Right lobe of liver (tissue), 6 donors: ENCODE measurements around the gene TNFAIP8. TPM values are rescaled to one million over a fixed set of nuclear protein-coding genes. Genes with fewer than 3 reads are reported as not detected.

Experiments used
- ATAC-seq, 4 donors: fragments of 200-7000 bp; cut with Tn5 transposase; one replicate each; pipeline ENCODE4 v1.9.1; 2020; ENCODE audit warnings: mild to moderate bottlenecking in 4 of 4, moderate library complexity in 4 of 4
- DNase-seq, 3 donors: peaks; one replicate each; pipeline ENCODE4 v3.0.0-alpha.2; 2020
- H3K27ac ChIP-seq, 3 donors: fragments of 200-600 bp; one replicate each; pipeline ENCODE4 v1.8.0; 2022
- H3K27me3 ChIP-seq, 2 donors: fragments of 200-600 bp; one replicate each; pipeline ENCODE4 v1.8.0; 2022
- H3K36me3 ChIP-seq, 4 donors: fragments of 200-600 bp; sonication (generic) in 1 of 4; one replicate each; pipeline versions ENCODE4 v1.5.1 to v1.8.0; 2017 to 2022; ENCODE audit warnings: control low read depth in 1 of 4
- H3K4me1 ChIP-seq, 4 donors: fragments of 200-600 bp; sonication (generic) in 1 of 4; one replicate each; pipeline versions ENCODE4 v1.5.1 to v1.8.0; 2017 to 2022; ENCODE audit warnings: control low read depth in 1 of 4
- H3K4me3 ChIP-seq, 3 donors: fragments of 200-600 bp; one replicate each; pipeline ENCODE4 v1.8.0; 2022
- H3K9me3 ChIP-seq, 4 donors: fragments of 200-600 bp; sonication (generic) in 1 of 4; one replicate each; pipeline versions ENCODE4 v1.5.1 to v1.8.0; 2017 to 2022; ENCODE audit warnings: control low read depth in 1 of 4
- POLR2A ChIP-seq: fragments of 450-650 bp; IDR thresholded peaks from one replicate; pipeline ENCODE4 v1.6.1; 2017; ENCODE audit warnings: antibody characterized with exemption, mild to moderate bottlenecking
- WGBS: methylation state at CpG from one replicate; pipeline ENCODE4 v1.1.6; 2018; ENCODE audit warnings: low coverage, low lambda C conversion rate; ENCODE audit not compliant: insufficient coverage; ENCODE audit errors: missing lambda C conversion rate; 5-methylcytosine and 5-hydroxymethylcytosine counted together
- intact Hi-C, 2 donors: fragments of 100-400 bp; cut with DNase I; formaldehyde crosslinking; loops; one replicate each; pipeline versions ENCODE4 v1.11.2 to v1.14.1; 2022
- total RNA-seq, 6 experiments: library from RNA; depleted of rRNA in 2 of 6; stranded (reverse); fragments of >200 nt in 2 of 6; fragmentation: NEBNext Ultra II Directional in 3 of 6; extraction: Animal tissue kit (Norgen Biotek cat#: 25700) in 3 of 6; gene quantifications; one replicate each; pipeline versions ENCODE4 v1.1.0 to v1.2.4, GENCODE V29; 2016 to 2023
- TF ChIP-seq, protein P1 (sequence below), 4 donors: fragments of 200-600 bp in 3 of 4; fragments of 450-650 bp in 1 of 4; IDR thresholded peaks; one replicate each; pipeline versions ENCODE4 v1.5.1 to v1.8.0; 2016 to 2022; ENCODE audit warnings: antibody characterized with exemption in 4 of 4, mild to moderate bottlenecking in 2 of 4
- donor health status: DM: no; HTN: yes; CAD: no.
- donor health status: DM: no; HTN: no; CAD: no.
- donor health status: DM: no; HTN: no; CAD: no.
- donor health status: DM: no; HTN: yes; CAD: no.
- donor health status: DM: no; HTN: yes; CAD: no.

Gene TNFAIP8
- total RNA-seq, 6 experiments from 2014 or later, result 2.2 to 26.7 (median 5.4) TPM

DNA sequence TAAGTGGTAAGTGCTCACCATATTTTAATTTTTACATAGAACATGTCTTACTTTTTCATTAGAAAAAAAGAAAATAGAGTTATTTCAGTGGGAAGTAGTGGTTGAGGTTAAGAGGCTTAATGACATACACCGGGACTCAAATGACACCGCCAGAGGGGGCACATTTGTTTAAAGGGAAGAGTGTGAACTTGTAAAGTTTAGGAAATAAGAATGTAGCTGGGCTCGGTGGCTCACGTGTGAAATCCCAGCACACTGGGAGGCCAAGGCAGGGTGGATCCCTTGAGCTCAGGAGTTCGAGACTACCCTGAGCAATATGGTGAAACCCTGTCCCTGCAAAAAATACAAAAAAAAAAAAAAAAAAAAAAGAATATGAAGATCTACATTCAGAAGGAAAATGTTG lies 43.4 kb upstream of the TNFAIP8 start:
- intact Hi-C loops, result no loop called here
- TF ChIP-seq, protein P1, sequence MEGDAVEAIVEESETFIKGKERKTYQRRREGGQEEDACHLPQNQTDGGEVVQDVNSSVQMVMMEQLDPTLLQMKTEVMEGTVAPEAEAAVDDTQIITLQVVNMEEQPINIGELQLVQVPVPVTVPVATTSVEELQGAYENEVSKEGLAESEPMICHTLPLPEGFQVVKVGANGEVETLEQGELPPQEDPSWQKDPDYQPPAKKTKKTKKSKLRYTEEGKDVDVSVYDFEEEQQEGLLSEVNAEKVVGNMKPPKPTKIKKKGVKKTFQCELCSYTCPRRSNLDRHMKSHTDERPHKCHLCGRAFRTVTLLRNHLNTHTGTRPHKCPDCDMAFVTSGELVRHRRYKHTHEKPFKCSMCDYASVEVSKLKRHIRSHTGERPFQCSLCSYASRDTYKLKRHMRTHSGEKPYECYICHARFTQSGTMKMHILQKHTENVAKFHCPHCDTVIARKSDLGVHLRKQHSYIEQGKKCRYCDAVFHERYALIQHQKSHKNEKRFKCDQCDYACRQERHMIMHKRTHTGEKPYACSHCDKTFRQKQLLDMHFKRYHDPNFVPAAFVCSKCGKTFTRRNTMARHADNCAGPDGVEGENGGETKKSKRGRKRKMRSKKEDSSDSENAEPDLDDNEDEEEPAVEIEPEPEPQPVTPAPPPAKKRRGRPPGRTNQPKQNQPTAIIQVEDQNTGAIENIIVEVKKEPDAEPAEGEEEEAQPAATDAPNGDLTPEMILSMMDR (IDR thresholded peaks at IDR 0.05), result no peak
- TF ChIP-seq POLR2A, result no peak
- H3K9me3 ChIP-seq, result no peaks in the 10 kb centered on the region
- 79% methylated on average over 3 of the region's 5 CpGs for WGBS
- H3K4me1 ChIP-seq, result peaks cover 0 to 12% (median 0%) of the 10 kb centered on the region in 4 donors
- no peaks in the 10 kb centered on the region for H3K36me3 ChIP-seq
- no peak overlapping the region for H3K4me3 ChIP-seq
- DNase-seq, result no peak
- no peaks in the 10 kb centered on the region for H3K27me3 ChIP-seq
- no peak for ATAC-seq
- H3K27ac ChIP-seq, result no peak overlapping the region

DNA sequence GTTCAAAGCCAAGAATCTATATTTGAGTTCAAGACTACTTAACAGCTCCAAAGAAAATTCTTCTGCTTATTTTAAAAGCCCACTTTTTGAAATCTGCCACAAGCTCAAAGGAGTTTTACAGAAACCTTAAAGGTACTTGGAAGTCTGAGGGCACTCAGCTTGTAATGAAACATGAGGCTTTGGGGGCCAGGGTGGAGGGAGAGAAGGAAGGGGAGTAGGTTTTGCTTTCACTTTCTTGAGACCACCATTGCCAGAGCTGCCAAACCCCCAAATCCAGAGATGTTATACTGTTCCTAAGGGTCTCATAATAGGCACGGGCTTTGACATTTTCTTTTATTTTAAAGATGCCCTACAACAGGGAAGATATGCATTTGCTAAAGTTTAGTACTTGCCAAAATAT lies 42.6 kb upstream of the TNFAIP8 start:
- DNase-seq (no peak), ATAC-seq (no peak)
- H3K9me3 ChIP-seq, result no peaks in the 10 kb centered on the region
- H3K4me1 ChIP-seq, result peaks cover 0 to 11% (median 0%) of the 10 kb centered on the region in 4 donors
- H3K36me3 ChIP-seq, result no peaks in the 10 kb centered on the region
- H3K27ac ChIP-seq, result no peak overlapping the region
- H3K4me3 ChIP-seq, result no peak overlapping the region
- no peaks in the 10 kb centered on the region for H3K27me3 ChIP-seq
- no peak for TF ChIP-seq POLR2A
- TF ChIP-seq, protein P1 (IDR thresholded peaks at IDR 0.05), result no peak
- intact Hi-C loops, result no loop called here
- WGBS, result 100% methylated on average over 1 of the region's 1 CpG

DNA sequence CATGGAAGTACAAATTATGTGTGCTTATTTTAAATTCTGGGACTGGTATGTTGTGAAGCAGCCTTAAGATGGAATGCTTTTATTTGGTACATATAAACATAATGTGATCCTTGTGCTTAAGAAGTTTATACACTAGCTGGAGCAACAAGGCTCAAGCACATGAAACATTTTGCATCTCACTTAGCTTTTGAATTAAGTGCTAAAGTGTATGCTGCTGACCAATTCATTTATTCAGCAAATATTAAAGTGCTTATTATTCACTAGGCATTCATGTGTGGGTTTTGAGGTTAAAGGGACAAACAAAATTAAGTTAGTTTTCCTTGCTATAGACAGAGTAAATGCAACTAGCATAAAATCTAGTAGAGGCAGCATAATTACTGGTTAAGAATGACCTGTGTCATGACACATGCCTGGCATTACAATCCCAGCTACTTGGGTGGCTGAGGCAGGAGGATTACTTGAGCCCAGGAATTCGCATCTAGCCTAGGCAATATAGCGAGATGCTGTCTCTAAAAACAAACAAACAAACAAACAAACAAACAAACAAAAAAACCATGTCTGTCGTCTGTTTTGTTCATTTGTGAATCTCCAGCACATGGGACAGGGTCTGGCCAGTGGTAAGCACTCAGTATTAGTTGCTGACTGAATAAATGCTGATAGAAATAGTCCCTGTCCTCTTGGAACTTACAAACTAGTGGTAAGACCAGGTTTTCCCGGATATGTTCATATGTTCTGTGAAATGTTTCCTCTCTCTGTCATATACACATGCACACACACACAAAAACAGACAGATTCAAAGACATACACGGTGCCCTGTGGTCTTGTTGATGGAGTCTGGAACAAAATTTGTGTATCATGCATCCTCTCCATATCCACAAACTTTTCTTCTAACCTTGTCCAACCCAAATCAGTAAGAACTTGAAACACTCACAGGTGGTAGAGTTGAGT lies 41.9 kb upstream of the TNFAIP8 start:
- H3K27me3 ChIP-seq, result no peaks in the 10 kb centered on the region
- no peaks in the 10 kb centered on the region for H3K36me3 ChIP-seq
- peaks cover 0 to 4% (median 0%) of the 10 kb centered on the region in 4 donors for H3K4me1 ChIP-seq
- DNase-seq, result no peak
- no peak overlapping the region for H3K27ac ChIP-seq
- no peaks in the 10 kb centered on the region for H3K9me3 ChIP-seq
- no peak overlapping the region for H3K4me3 ChIP-seq
- intact Hi-C loops, result no loop called here
- WGBS, result 68% methylated on average over 5 of the region's 5 CpGs
- no peak for ATAC-seq
- TF ChIP-seq, protein P1 (IDR thresholded peaks at IDR 0.05), result no peak

DNA sequence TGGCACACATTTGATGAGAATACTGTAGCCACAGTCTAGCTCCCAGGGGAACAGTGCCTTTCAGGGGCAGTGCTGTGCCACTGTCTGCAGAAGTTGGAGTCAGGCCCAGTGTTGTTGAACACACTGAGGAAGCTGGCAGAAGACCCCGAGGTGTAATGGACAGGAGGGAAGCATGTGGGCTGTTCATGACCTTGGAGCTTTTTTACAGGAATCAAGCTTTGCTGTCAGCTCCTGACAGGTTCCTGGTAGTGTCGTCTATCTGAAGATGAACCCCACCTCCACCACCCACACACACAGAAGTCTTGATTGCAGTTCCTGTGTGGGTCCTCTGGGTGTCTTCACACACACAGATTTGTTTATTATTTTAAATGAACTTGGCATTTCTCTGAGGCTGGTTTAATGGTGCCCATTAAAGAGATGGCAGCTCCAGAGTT lies 40.3 kb upstream of the TNFAIP8 start:
- Histone ChIP-seq H3K4me3 (no peak overlapping the region), H3K4me1 (peaks cover 0 to 4% (median 0%) of the 10 kb centered on the region in 4 donors), H3K27ac (no peak overlapping the region), H3K9me3 (no peaks in the 10 kb centered on the region), H3K27me3 (no peaks in the 10 kb centered on the region), H3K36me3 (no peaks in the 10 kb centered on the region)
- 10% methylated on average over 1 of the region's 2 CpGs for WGBS
- peak; percentile 76 to 91 (median 81) for ATAC-seq
- intact Hi-C loops, result no loop called here
- peak in 1 of 3 donors; percentile 69 for DNase-seq
- TF ChIP-seq POLR2A, result no peak
- TF ChIP-seq, protein P1 (IDR thresholded peaks at IDR 0.05), result peak; percentile 26 to 48 (median 30)
